ENCODE data around the gene OR10K2.
"Not testable (repeated sequence)": the region's sequence is repeated elsewhere in the genome, so short reads cannot be mapped to it uniquely, and the experiment has no call there.

OR10K2 gene

DNA sequence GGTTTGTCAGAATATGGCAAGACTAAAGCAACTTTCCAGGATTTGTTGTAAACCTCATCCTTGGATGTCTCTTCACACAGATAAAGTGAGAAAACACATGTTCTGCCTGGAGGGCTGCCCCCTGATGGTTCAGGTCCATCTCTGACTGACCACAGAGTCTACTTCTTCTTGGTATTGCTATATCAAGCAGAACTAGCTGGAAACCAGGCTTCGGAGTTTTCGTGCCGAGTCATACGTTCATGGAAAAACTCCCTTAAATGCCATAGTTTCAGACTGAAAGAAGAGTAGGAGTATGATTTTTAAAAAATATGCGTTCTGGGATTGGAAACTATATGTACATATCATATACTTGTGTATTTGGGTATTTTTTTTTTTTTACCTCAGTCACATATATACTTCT lies 32.6 kb downstream of the OR10K2 start:
- no peaks in the 10 kb centered on the region for H3K4me1 ChIP-seq
- no peaks in the 10 kb centered on the region for H3K27me3 ChIP-seq
- H3K4me3 ChIP-seq (ENCODE audit: low read depth, low read length): no peak overlapping the region
- no peaks in the 10 kb centered on the region for H3K36me3 ChIP-seq
- DNase-seq: no peak
- TF ChIP-seq, protein P1, sequence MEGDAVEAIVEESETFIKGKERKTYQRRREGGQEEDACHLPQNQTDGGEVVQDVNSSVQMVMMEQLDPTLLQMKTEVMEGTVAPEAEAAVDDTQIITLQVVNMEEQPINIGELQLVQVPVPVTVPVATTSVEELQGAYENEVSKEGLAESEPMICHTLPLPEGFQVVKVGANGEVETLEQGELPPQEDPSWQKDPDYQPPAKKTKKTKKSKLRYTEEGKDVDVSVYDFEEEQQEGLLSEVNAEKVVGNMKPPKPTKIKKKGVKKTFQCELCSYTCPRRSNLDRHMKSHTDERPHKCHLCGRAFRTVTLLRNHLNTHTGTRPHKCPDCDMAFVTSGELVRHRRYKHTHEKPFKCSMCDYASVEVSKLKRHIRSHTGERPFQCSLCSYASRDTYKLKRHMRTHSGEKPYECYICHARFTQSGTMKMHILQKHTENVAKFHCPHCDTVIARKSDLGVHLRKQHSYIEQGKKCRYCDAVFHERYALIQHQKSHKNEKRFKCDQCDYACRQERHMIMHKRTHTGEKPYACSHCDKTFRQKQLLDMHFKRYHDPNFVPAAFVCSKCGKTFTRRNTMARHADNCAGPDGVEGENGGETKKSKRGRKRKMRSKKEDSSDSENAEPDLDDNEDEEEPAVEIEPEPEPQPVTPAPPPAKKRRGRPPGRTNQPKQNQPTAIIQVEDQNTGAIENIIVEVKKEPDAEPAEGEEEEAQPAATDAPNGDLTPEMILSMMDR (IDR thresholded peaks at IDR 0.05; ENCODE audit: low read depth, low read length): no peak
- H3K9me3 ChIP-seq: no peaks in the 10 kb centered on the region

DNA sequence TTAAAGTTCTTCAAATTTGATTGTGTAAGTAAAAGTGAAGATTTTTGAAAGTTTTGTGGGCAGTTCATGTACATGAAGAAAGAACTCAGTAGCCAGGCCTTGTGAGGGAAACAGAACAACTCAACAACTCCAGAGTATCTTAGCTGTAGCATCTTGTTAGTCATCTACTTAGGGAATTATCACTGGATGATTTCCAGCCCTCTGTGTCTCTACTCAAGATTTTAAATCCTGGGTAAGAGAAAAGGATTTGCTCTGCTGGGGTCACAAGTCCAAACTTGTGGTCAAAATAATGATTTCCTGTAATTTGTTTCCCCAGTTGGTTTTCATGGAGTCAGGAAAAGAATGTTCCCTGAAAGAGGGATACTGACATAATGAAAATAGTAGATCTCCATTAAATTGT lies 34.9 kb downstream of the OR10K2 start:
- Histone ChIP-seq H3K36me3 (no peaks in the 10 kb centered on the region), H3K9me3 (no peaks in the 10 kb centered on the region), H3K4me1 (no peaks in the 10 kb centered on the region), H3K4me3 (ENCODE audit: low read depth, low read length) (no peak overlapping the region), H3K27me3 (no peaks in the 10 kb centered on the region)
- TF ChIP-seq, protein P1 (IDR thresholded peaks at IDR 0.05; ENCODE audit: low read depth, low read length): no peak
- DNase-seq: no peak

DNA sequence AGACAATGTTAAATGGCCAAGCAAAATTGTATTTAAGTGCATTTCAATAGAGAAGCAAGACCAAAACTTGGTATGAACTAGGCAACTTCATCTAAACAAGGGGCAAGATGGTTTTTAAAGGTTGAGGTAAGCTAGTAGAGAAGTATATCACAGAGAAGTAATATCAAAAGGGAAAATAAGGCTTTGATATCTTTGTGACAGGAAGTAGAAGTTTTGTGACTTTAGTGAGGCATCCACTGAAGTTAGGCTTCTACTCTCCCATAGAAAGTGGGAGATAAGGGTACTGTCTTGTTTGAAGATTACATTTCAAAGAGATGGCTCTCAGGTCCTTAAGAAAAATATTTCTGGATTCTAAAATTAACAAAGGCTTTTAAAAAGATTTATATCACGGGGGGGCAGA lies 35.7 kb downstream of the OR10K2 start:
- Histone ChIP-seq H3K9me3 (no peaks in the 10 kb centered on the region), H3K36me3 (no peaks in the 10 kb centered on the region), H3K27me3 (no peaks in the 10 kb centered on the region), H3K4me3 (ENCODE audit: low read depth, low read length) (no peak overlapping the region), H3K4me1 (no peaks in the 10 kb centered on the region)
- no peak for DNase-seq
- TF ChIP-seq, protein P1 (IDR thresholded peaks at IDR 0.05; ENCODE audit: low read depth, low read length): no peak

DNA sequence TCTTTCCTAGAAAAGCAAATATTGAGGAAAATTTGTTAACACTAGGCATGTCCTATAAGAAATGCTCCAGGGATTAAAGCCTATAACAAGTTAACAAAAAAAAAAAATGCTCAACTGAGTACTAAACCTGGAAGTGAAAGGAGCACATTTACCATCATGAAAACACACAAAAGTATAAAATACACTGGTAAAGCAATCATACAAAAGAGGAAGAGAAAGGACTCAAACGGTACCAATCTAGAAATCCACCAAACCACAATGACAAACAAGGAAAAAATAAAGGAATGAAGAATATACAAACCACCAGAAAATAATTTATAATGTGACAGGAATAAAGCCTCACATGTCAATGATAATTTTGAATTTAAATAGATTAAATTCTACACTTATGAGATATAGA lies 51.2 kb downstream of the OR10K2 start:
- TF ChIP-seq, protein P1 (IDR thresholded peaks at IDR 0.05; ENCODE audit: low read depth, low read length): no peak
- no peak overlapping the region for H3K4me3 ChIP-seq (ENCODE audit: low read depth, low read length)
- H3K4me1 ChIP-seq: no peaks in the 10 kb centered on the region
- DNase-seq: no peak
- H3K36me3 ChIP-seq: no peaks in the 10 kb centered on the region
- no peaks in the 10 kb centered on the region for H3K9me3 ChIP-seq
- no peaks in the 10 kb centered on the region for H3K27me3 ChIP-seq

DNA sequence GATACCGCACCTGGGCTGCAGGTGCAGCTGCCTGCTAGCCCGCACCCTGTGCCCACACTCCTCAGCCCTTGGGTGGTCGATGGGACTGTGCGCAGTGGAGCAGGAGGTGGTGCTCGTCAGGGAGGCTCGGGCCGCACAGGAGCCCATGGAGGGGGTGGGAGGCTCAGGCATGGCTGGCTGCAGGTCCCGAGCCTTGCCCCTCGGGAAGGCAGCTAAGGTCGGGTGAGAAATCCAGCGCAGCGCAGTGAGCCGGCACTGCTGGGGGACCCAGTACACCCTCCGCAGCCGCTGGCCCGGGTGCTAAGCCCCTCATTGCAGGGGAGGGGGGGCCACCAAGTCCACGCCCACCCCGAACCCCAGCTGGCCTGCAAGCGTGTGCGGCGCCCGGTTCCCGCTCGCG lies 51.9 kb downstream of the OR10K2 start:
- not testable (repeated sequence) for H3K4me3 ChIP-seq (ENCODE audit: low read depth, low read length); H3K27me3 ChIP-seq; H3K9me3 ChIP-seq; H3K36me3 ChIP-seq; DNase-seq; H3K4me1 ChIP-seq

DNA sequence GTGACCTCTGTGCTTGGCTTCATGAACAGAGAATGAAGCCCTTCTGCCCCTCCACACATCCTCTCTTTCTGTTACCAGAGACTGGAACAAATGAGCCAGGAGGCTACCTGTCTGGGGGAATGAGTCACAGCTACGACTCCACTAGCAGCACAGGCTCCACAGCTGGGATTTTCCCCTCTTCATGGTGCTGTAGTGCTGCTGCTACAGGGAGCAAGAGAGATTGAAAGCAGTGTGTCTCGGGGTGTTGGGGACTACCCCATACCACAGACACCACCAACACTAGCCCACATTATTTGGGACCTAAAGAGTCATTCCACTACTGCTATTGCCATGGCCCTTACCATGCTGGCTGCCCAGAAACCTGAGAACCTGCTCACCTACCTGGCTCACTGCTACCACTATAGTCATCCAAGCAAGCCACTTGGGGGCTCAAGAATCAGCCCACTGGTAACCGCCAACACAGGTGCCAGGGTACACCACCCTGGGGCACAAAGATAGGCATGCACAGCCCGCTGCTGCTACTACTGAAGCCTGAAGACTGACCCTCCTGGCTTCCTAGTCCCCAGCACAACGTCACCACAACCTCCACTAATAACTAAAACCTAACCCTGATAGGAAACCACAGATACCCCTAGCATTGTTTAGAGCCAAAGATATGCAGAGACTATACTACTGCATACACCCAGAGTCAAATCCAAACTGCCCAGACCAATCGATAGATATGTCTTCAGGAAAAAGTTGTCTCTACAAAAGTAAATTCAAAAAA lies 54.7 kb downstream of the OR10K2 start:
- Histone ChIP-seq H3K4me3 (ENCODE audit: low read depth, low read length) (no peak overlapping the region), H3K4me1 (no peaks in the 10 kb centered on the region), H3K36me3 (no peaks in the 10 kb centered on the region), H3K9me3 (no peaks in the 10 kb centered on the region), H3K27me3 (no peaks in the 10 kb centered on the region)
- TF ChIP-seq, protein P1 (IDR thresholded peaks at IDR 0.05; ENCODE audit: low read depth, low read length): no peak
- no peak for DNase-seq

Data from BE2C (cell line).